Lower leg skin (tissue), 4 donors: Measurements from ENCODE around the gene NDUFB10. TPM values are rescaled to one million over a fixed set of nuclear protein-coding genes. Genes with fewer than 3 reads are reported as not detected.
"Not testable (repeated sequence)": the region's sequence is repeated elsewhere in the genome, so short reads cannot be mapped to it uniquely, and the experiment has no call there.

ENCODE experiments used
- DNase-seq, 2 donors: peaks; one replicate each; pipeline ENCODE4 v3.0.0-alpha.2; 2019; ENCODE audit warnings: low spot score in 2 of 2
- H3K4me3 ChIP-seq: fragments of 200-600 bp; sonication (generic); 2 replicates; pipeline ENCODE4 v1.5.1; 2017; ENCODE audit warnings: mild to moderate bottlenecking, low read depth; ENCODE audit not compliant: poor library complexity, severe bottlenecking
- CTCF ChIP-seq, 3 donors: fragments of 450-650 bp; IDR thresholded peaks; one replicate each; pipeline ENCODE4 v1.5.1; 2016; ENCODE audit warnings: antibody characterized with exemption in 3 of 3, mild to moderate bottlenecking in 3 of 3, moderate library complexity in 2 of 3
- POLR2A ChIP-seq, 2 donors: fragments of 450-650 bp; IDR thresholded peaks; one replicate each; pipeline ENCODE4 v1.6.1; 2016 to 2017; ENCODE audit warnings: antibody characterized with exemption in 2 of 2, mild to moderate bottlenecking in 1 of 2, moderate library complexity in 1 of 2
- WGBS, 2 donors: methylation state at CpG; one replicate each; pipeline ENCODE4 v1.1.5; 2018; 5-methylcytosine and 5-hydroxymethylcytosine counted together
- intact Hi-C: fragments of 100-400 bp; cut with DNase I; formaldehyde crosslinking; loops from one replicate; pipeline ENCODE4 v1.15.0; 2023; ENCODE audit warnings: low total_unique reads
- total RNA-seq, 4 donors: library from RNA; depleted of rRNA; stranded (reverse); fragments of >200 nt; gene quantifications; one replicate each; pipeline ENCODE4 v1.1.0, GENCODE V29; 2016

NDUFB10 gene
- total RNA-seq, 4 donors from 2014 or later: 183 to 245 (median 217) TPM

- no peak for TF ChIP-seq POLR2A (IDR thresholded peaks at IDR 0.05)
- TF ChIP-seq CTCF (IDR thresholded peaks at IDR 0.05): no peak
- WGBS, 2 donors: 90 to 93% methylated on average over 10 of the region's 10 CpGs
- H3K4me3 ChIP-seq: no peak overlapping the region
- intact Hi-C loops: loop anchor here (10.0 kb wide), 1 partner anchor 84 kb away; no protein-coding TSS in a partner anchor
- no peak for DNase-seq
Observed at GRCh38 chr16:1938316-1938715, 21.0 kb upstream of the NDUFB10 start.

- WGBS, 2 donors: 90 to 92% methylated on average over 17 of the region's 17 CpGs
- DNase-seq: no peak
- no peak for TF ChIP-seq POLR2A (IDR thresholded peaks at IDR 0.05)
- TF ChIP-seq CTCF (IDR thresholded peaks at IDR 0.05): no peak
- H3K4me3 ChIP-seq: no peak overlapping the region
- intact Hi-C loops: loop anchor here (10.0 kb wide), 1 partner anchor 84 kb away; no protein-coding TSS in a partner anchor
Observed at GRCh38 chr16:1938910-1939309, 20.4 kb upstream of the NDUFB10 start.

GRCh38 chr16:1939833-1940232 lies 19.5 kb upstream of the NDUFB10 start:
- intact Hi-C loops: loop anchor here (10.0 kb wide), 1 partner anchor 85 kb away; no protein-coding TSS in a partner anchor
- DNase-seq, H3K4me3 ChIP-seq: not testable (repeated sequence)
- 93 to 97% methylated on average over 8 of the region's 8 CpGs for WGBS, 2 donors

GRCh38 chr16:1940273-1941161 lies 18.8 kb upstream of the NDUFB10 start:
- intact Hi-C loops: no loop called here
- no peak overlapping the region for H3K4me3 ChIP-seq
- no peak for TF ChIP-seq CTCF (IDR thresholded peaks at IDR 0.05)
- 88 to 91% methylated on average over 23 of the region's 23 CpGs for WGBS, 2 donors
- no peak for DNase-seq

- intact Hi-C loops: no loop called here
- no peak overlapping the region for H3K4me3 ChIP-seq
- DNase-seq: no peak
- TF ChIP-seq CTCF (IDR thresholded peaks at IDR 0.05) (no peak), POLR2A (IDR thresholded peaks at IDR 0.05) (no peak)
- 85 to 88% methylated on average over 27 to 30 of the region's 30 CpGs for WGBS, 2 donors
Observed at GRCh38 chr16:1941162-1942046, 17.9 kb upstream of the NDUFB10 start.
